Dendritic cell treated with granulocyte-macrophage colony-stimulating factor and Interleukin-4, amounts not matched to agents 40 ng/mL and 50 ng/mL, for 4 days (primary cell): Measurements from ENCODE around the gene PTPRN2.

Experiments used
- H3K27ac Mint-ChIP-seq: one replicate; pipeline ENCODE4 v1.8.0; 2022; ENCODE audit warnings: mild to moderate bottlenecking, mixed read lengths
- H3K27me3 Mint-ChIP-seq: one replicate; pipeline ENCODE4 v1.8.0; 2022; ENCODE audit warnings: mild to moderate bottlenecking, mixed read lengths
- H3K36me3 Mint-ChIP-seq: one replicate; pipeline ENCODE4 v1.8.0; 2022; ENCODE audit warnings: low read depth, mixed read lengths
- H3K4me1 Mint-ChIP-seq: one replicate; pipeline ENCODE4 v1.8.0; 2022; ENCODE audit warnings: low read depth, mixed read lengths
- H3K4me3 Mint-ChIP-seq: one replicate; pipeline ENCODE4 v1.8.0; 2022; ENCODE audit warnings: mild to moderate bottlenecking, moderate library complexity, mixed read lengths
- H3K9me3 Mint-ChIP-seq: one replicate; pipeline ENCODE4 v1.8.0; 2022; ENCODE audit warnings: mixed read lengths
- intact Hi-C: fragments of 100-400 bp; cut with micrococcal nuclease; formaldehyde crosslinking; loops from one replicate; pipeline ENCODE4 v1.15.0; 2022

The PTPRN2 gene

DNA sequence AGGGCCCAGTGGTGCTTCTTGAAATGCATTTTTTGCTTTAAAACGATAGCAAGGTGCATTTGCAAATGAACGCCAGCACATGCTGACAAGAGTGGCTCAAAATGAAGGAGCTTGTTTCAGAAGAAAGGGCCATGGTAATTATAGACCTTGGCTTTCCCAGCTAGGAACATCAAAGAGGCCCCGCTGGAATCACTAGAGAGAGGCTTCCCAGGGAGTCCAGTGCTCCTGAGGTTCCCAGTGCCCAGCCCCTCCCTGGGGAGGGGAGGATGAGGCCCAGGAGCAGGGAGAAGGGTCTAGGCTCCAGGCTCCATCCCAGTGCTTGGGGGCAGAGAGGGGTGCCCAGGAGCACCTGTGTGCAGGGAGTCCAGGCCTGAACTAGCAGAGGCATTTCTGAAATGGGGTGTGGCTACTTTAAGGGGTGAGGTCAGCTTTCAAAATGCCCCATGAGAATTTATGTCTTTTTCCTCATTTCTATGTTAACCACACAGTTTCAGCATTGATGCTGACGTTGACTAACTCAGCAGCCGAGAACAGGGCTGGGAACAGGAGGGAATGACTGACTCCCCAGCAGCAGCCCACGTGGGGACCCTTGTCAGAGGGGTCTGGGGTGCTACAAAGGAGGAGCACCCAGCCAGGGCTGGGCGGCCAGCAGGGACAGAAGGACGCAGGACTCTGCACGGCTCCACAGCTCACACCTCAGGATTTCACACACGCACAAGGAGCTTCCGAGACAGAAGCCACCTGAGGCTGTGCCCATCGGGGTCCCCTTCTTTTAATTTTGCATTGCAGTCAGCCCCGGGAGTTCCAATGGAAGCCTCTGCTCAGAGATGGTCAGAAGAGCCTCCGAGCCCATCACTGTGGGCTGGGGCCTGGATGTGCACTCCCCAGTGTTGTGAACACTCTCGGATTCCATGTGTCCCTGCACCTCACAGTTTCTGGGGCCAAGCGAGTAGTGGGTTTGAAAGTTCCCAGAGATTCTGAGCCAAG lies 570.2 kb downstream of the PTPRN2 start:
- no peak overlapping the region for H3K27ac Mint-ChIP-seq
- H3K4me1 Mint-ChIP-seq: no peaks in the 10 kb centered on the region
- H3K4me3 Mint-ChIP-seq: no peak overlapping the region
- H3K9me3 Mint-ChIP-seq: no peaks in the 10 kb centered on the region
- H3K27me3 Mint-ChIP-seq: no peaks in the 10 kb centered on the region
- intact Hi-C loops: no loop called here
- H3K36me3 Mint-ChIP-seq: no peaks in the 10 kb centered on the region

GRCh38 chr7:158016180-158017097 lies 571.2 kb downstream of the PTPRN2 start:
- H3K27ac Mint-ChIP-seq: no peak overlapping the region
- intact Hi-C loops: no loop called here
- no peak overlapping the region for H3K4me3 Mint-ChIP-seq
- H3K36me3 Mint-ChIP-seq: no peaks in the 10 kb centered on the region
- H3K27me3 Mint-ChIP-seq: no peaks in the 10 kb centered on the region
- no peaks in the 10 kb centered on the region for H3K4me1 Mint-ChIP-seq
- no peaks in the 10 kb centered on the region for H3K9me3 Mint-ChIP-seq

DNA sequence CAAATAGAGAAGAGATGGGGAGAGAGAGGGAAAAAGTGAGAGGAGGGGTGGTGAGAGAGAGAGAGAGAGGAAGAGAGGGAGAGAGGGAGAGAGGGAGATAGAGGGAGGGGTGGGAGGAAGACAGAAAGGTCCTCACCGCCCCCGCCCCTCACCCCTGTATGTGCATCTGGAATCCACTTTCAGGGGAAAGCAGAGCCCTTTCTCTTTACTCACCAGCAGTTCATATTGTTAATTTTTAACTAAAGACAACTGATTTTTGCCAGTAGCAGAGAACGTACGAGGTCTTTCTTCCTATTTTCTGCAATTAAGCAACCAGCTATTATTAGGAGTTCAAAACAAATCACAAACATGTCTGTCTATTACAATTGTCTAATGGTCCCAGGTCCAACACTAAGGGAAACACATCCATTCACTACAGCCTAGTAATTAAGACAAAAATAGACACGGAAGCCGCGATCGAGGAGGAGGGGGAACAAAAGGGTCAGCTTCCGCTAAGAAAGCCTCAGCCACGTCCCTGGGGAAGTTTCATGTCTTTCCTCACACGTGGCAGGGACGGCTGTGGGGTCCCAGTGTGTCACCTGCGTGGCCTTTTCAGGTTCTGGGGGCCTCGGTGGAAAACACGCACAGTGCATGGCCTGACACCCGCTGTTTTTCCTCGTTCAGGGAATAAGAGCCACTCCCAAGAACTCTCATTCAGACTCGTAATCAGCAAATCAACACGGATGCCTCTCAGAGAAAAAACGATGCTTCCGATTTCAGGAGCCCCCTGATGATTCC lies 572.0 kb downstream of the PTPRN2 start:
- Mint-ChIP-seq H3K27me3 (no peaks in the 10 kb centered on the region), H3K9me3 (no peaks in the 10 kb centered on the region), H3K4me3 (no peak overlapping the region), H3K4me1 (no peaks in the 10 kb centered on the region), H3K27ac (no peak overlapping the region), H3K36me3 (no peaks in the 10 kb centered on the region)
- intact Hi-C loops: no loop called here

DNA sequence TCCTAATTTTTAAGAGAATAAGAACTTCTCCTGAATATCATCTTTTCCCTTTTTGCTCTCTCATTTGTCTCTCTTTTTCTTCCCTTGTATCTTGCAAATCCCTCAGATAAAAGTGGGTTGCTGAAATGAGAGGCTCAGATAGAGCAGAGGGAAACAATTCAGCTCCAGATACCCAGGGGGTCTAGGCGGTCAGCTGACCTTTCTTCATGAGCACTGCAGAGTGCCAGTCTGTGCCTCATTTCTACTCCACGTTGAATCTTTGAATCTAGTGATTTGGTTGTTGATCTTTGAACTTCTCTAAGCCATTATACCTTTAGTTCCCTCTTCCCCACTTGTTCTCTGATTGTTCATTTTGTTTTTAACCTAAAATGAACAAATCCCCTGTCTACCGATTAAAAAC lies 572.6 kb downstream of the PTPRN2 start:
- no peak overlapping the region for H3K27ac Mint-ChIP-seq
- H3K4me3 Mint-ChIP-seq: no peak overlapping the region
- H3K27me3 Mint-ChIP-seq: no peaks in the 10 kb centered on the region
- no peaks in the 10 kb centered on the region for H3K4me1 Mint-ChIP-seq
- H3K36me3 Mint-ChIP-seq: no peaks in the 10 kb centered on the region
- intact Hi-C loops: no loop called here
- no peaks in the 10 kb centered on the region for H3K9me3 Mint-ChIP-seq

- Mint-ChIP-seq H3K27me3 (no peaks in the 10 kb centered on the region), H3K4me1 (no peaks in the 10 kb centered on the region), H3K4me3 (no peak overlapping the region), H3K36me3 (no peaks in the 10 kb centered on the region), H3K9me3 (no peaks in the 10 kb centered on the region), H3K27ac (no peak overlapping the region)
- intact Hi-C loops: no loop called here
These were observed 574.4 kb downstream of the PTPRN2 start for GRCh38 chr7:158013085-158013668.

DNA sequence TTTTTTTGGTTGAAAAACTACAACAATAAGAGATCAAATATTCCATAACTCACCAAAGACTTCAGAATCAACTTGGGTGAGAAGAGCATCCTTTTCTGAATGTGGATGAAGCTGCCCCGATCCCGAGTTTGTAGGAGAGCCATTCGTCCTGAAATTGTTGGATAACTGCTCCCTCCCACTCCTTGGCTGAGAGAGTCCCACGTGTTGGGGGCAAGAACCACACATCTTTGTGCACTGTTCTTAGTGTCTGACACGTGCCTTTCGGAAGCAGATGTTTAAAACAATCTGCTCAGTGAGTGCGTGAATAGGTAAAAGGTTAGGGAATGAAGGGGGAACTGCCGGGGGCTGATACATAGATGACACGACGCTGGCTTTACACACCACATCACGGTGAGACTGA lies 575.7 kb downstream of the PTPRN2 start:
- Mint-ChIP-seq H3K27ac (no peak overlapping the region), H3K9me3 (no peaks in the 10 kb centered on the region)
- intact Hi-C loops: no loop called here

GRCh38 chr7:158010961-158011693 lies 576.5 kb downstream of the PTPRN2 start:
- intact Hi-C loops: no loop called here
- Mint-ChIP-seq H3K27ac (no peak overlapping the region), H3K36me3 (no peaks in the 10 kb centered on the region)

More for the DNA sequence above, 575.7 kb downstream of the PTPRN2 start:
- Mint-ChIP-seq H3K36me3 (no peaks in the 10 kb centered on the region), H3K4me3 (no peak overlapping the region), H3K27me3 (no peaks in the 10 kb centered on the region), H3K4me1 (no peaks in the 10 kb centered on the region)

GRCh38 chr7:158009886-158010285 lies 577.7 kb downstream of the PTPRN2 start:
- Mint-ChIP-seq H3K9me3 (no peaks in the 10 kb centered on the region), H3K27ac (no peak overlapping the region)
- intact Hi-C loops: no loop called here

More at GRCh38 chr7:158010961-158011693, 576.5 kb downstream of the PTPRN2 start:
- H3K9me3 Mint-ChIP-seq: no peaks in the 10 kb centered on the region
- H3K4me3 Mint-ChIP-seq: no peak overlapping the region
- no peaks in the 10 kb centered on the region for H3K27me3 Mint-ChIP-seq
- no peaks in the 10 kb centered on the region for H3K4me1 Mint-ChIP-seq

GRCh38 chr7:158008267-158008666 lies 579.4 kb downstream of the PTPRN2 start:
- Mint-ChIP-seq H3K4me3 (no peak overlapping the region), H3K9me3 (no peaks in the 10 kb centered on the region), H3K27ac (no peak overlapping the region), H3K36me3 (no peaks in the 10 kb centered on the region), H3K27me3 (no peaks in the 10 kb centered on the region), H3K4me1 (no peaks in the 10 kb centered on the region)
- intact Hi-C loops: no loop called here

More at GRCh38 chr7:158009886-158010285, 577.7 kb downstream of the PTPRN2 start:
- no peaks in the 10 kb centered on the region for H3K4me1 Mint-ChIP-seq
- H3K36me3 Mint-ChIP-seq: no peaks in the 10 kb centered on the region
- H3K4me3 Mint-ChIP-seq: no peak overlapping the region
- H3K27me3 Mint-ChIP-seq: no peaks in the 10 kb centered on the region

DNA sequence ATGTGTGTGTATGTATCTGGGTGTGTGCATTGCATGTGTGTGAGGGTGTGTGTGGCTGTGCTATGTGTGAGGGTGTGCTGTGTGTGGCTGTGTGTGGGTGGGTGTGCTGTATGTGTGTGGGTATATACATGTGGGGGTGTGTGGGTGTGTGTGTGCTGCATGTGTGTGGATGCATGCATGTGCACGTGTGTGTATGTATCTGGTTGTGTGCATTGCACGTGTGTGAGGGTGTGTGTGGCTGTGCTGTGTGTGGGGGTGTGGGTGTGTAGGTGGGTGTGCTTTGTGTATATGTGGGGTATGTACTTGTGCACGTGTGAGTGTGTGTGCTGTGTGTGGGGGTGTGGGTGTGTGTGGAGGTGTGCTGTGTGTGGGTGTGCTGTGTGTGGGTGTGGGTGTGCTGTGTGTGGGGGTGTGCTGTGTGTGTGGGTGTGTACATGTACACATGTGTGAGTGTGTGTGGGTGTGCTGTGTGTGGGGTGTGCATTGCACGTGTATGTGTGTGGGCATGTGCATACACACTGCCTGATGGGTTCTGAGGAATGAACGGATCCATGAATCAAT lies 579.8 kb downstream of the PTPRN2 start:
- intact Hi-C loops: no loop called here

GRCh38 chr7:158006841-158007696 lies 580.6 kb downstream of the PTPRN2 start:
- no peaks in the 10 kb centered on the region for H3K4me1 Mint-ChIP-seq
- no peaks in the 10 kb centered on the region for H3K27me3 Mint-ChIP-seq
- no peaks in the 10 kb centered on the region for H3K9me3 Mint-ChIP-seq
- intact Hi-C loops: no loop called here
- H3K27ac Mint-ChIP-seq: no peak overlapping the region
- no peaks in the 10 kb centered on the region for H3K36me3 Mint-ChIP-seq
- no peak overlapping the region for H3K4me3 Mint-ChIP-seq

More for the DNA sequence above, 579.8 kb downstream of the PTPRN2 start:
- no peak overlapping the region for H3K27ac Mint-ChIP-seq
- no peaks in the 10 kb centered on the region for H3K27me3 Mint-ChIP-seq
- no peak overlapping the region for H3K4me3 Mint-ChIP-seq
- H3K4me1 Mint-ChIP-seq: no peaks in the 10 kb centered on the region
- no peaks in the 10 kb centered on the region for H3K36me3 Mint-ChIP-seq
- H3K9me3 Mint-ChIP-seq: no peaks in the 10 kb centered on the region

DNA sequence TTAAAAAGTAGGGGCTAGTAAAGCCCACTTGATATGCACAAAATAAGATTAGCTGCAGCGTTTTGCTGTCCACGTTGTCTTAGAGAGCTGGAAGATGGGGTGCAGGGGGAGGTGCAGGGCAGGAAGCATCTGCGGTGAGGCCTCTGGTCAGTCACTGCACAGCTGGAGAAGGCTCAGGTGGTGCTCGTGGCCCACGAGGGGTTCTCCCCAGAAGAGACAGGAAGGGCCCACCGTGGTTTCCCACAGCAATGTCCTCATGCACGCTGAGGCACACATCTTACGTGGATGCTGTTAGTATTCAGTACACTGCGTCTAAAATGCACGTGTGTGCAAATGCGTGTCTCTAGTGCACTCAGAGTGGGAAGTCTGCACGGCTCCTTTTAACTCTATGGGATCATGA lies 582.1 kb downstream of the PTPRN2 start:
- intact Hi-C loops: no loop called here
- Mint-ChIP-seq H3K27me3 (no peaks in the 10 kb centered on the region), H3K36me3 (no peaks in the 10 kb centered on the region), H3K4me3 (no peak overlapping the region), H3K27ac (no peak overlapping the region), H3K4me1 (no peaks in the 10 kb centered on the region), H3K9me3 (no peaks in the 10 kb centered on the region)
